H1 (cell line): ENCODE data around the gene DNAJC19. TPM values are rescaled to one million over a fixed set of nuclear protein-coding genes. Genes with fewer than 3 reads are reported as not detected.
"Not testable (repeated sequence)": the region's sequence is repeated elsewhere in the genome, so short reads cannot be mapped to it uniquely, and the experiment has no call there.

Experiments
- CTCF ChIA-PET: fragments of 300-600 bp; sonication (Branson Sonifier 250); formaldehyde crosslinking; loops from one replicate; lab custom pipeline; 2021; ENCODE audit not compliant: partially characterized antibody; lab: Charles Lee
- POLR2A ChIA-PET: fragments of 300-600 bp; sonication (Branson Sonifier 250); formaldehyde crosslinking; loops from one replicate; lab custom pipeline; 2021; ENCODE audit warnings: inconsistent platforms; ENCODE audit not compliant: partially characterized antibody; lab: Charles Lee
- DNase-seq, 2 experiments: peaks; one replicate each; pipeline versions ENCODE4 v3.0.0 to v3.0.0-alpha.2; 2010 to 2022; ENCODE audit warnings: low spot score in 2 of 2, low read depth in 1 of 2, mixed read lengths in 1 of 2
- FAIRE-seq: peaks from 2 replicates; lab custom pipeline; 2011; peaks lifted over from hg19 to GRCh38; lab: Jason Lieb, UNC
- H2AFZ ChIP-seq: 2 replicates; pipeline ENCODE4 v1.8.1; 2012; ENCODE audit warnings: low read length, inconsistent platforms
- H2AK5ac ChIP-seq: 2 replicates; pipeline ENCODE4 v1.6.1; 2013; ENCODE audit warnings: low read depth, low read length
- H2BK120ac ChIP-seq: replicated peaks from 2 replicates; pipeline ENCODE3; 2013; ENCODE audit warnings: low read depth, low read length, inconsistent platforms
- H2BK12ac ChIP-seq: 2 replicates; pipeline ENCODE4 v1.6.1; 2013; ENCODE audit warnings: low read depth, low read length
- H2BK15ac ChIP-seq: 2 replicates; pipeline ENCODE4 v1.6.1; 2013; ENCODE audit warnings: low read length
- H2BK20ac ChIP-seq: 2 replicates; pipeline ENCODE4 v1.6.1; 2013; ENCODE audit warnings: low read length
- H2BK5ac ChIP-seq: 2 replicates; pipeline ENCODE4 v1.6.1; 2013; ENCODE audit warnings: low read depth, low read length
- H3K14ac ChIP-seq: 2 replicates; pipeline ENCODE4 v1.6.1; 2013; ENCODE audit warnings: inconsistent platforms; ENCODE audit not compliant: insufficient read length
- H3K18ac ChIP-seq: 2 replicates; pipeline ENCODE4 v1.6.1; 2013; ENCODE audit warnings: low read length; ENCODE audit errors: extremely low read depth
- H3K23ac ChIP-seq: 2 replicates; pipeline ENCODE4 v1.6.1; 2013; ENCODE audit warnings: inconsistent platforms; ENCODE audit not compliant: insufficient read length
- H3K23me2 ChIP-seq: 2 replicates; pipeline ENCODE4 v1.6.1; 2013; ENCODE audit warnings: low read depth, low read length
- H3K27ac ChIP-seq: 2 replicates; pipeline ENCODE4 v1.6.1; 2011; ENCODE audit warnings: low read depth, low read length, inconsistent platforms
- H3K27me3 ChIP-seq, 4 experiments: replicated peaks in 1 of 4; 1 replicate in 1 of 4; 2 replicates in 3 of 4; pipeline versions ENCODE4 v1.6.1 to v1.8.1; 2011 to 2013; ENCODE audit warnings: low read length in 3 of 4, mild to moderate bottlenecking in 3 of 4, inconsistent platforms in 2 of 4, mixed read lengths in 2 of 4, moderate library complexity in 1 of 4; ENCODE audit not compliant: control insufficient read depth in 3 of 4, insufficient read depth in 3 of 4; ENCODE audit errors: extremely low read depth in 1 of 4
- H3K36me3 ChIP-seq, 4 experiments: 2 replicates each; pipeline versions ENCODE4 v1.6.1 to v1.8.1; 2011 to 2013; ENCODE audit warnings: mild to moderate bottlenecking in 4 of 4, low read length in 3 of 4, moderate library complexity in 2 of 4, control low read depth in 1 of 4, inconsistent platforms in 1 of 4; ENCODE audit not compliant: insufficient read depth in 4 of 4, control insufficient read depth in 2 of 4
- H3K4ac ChIP-seq: replicated peaks from 2 replicates; pipeline ENCODE3; 2013; ENCODE audit warnings: low read length, low read depth, mixed read lengths, inconsistent platforms; ENCODE audit not compliant: insufficient read length
- H3K4me1 ChIP-seq, 4 experiments: replicated peaks in 1 of 4; 1 replicate in 1 of 4; 2 replicates in 3 of 4; pipeline versions ENCODE4 v1.6.1 to v1.8.1; 2011 to 2013; ENCODE audit warnings: low read length in 3 of 4, inconsistent platforms in 2 of 4, mixed read lengths in 1 of 4; ENCODE audit not compliant: insufficient read depth in 4 of 4, control insufficient read depth in 3 of 4
- H3K4me2 ChIP-seq, 2 experiments: 2 replicates each; pipeline versions ENCODE4 v1.6.1 to v1.8.1; 2011 to 2013; ENCODE audit warnings: low read depth in 2 of 2, low read length in 2 of 2, control low read depth in 1 of 2, inconsistent platforms in 1 of 2, mild to moderate bottlenecking in 1 of 2; ENCODE audit not compliant: insufficient read depth in 1 of 2
- H3K4me3 ChIP-seq, 4 experiments: fragments of 200-600, 300-600 bp in 1 of 4; sonication (generic), shearing (Covaris generic), sonication (Bioruptor Twin) in 1 of 4; 2 replicates each; pipeline versions ENCODE4 v1.5.1 to v1.8.1; 2011 to 2016; ENCODE audit warnings: low read length in 4 of 4, low read depth in 3 of 4, control low read depth in 2 of 4, inconsistent platforms in 2 of 4, mild to moderate bottlenecking in 2 of 4, mixed read lengths in 1 of 4, moderate library complexity in 1 of 4; ENCODE audit not compliant: insufficient read depth in 2 of 4; ENCODE audit errors: extremely low read depth in 1 of 4
- H3K56ac ChIP-seq: replicated peaks from 2 replicates; pipeline ENCODE3; 2013; ENCODE audit warnings: low read depth, mild to moderate bottlenecking, mixed read lengths, low read length, inconsistent platforms; ENCODE audit not compliant: insufficient read length
- H3K79me1 ChIP-seq: 2 replicates; pipeline ENCODE4 v1.6.1; 2013; ENCODE audit warnings: low read depth, low read length, control low read depth
- H3K79me2 ChIP-seq, 2 experiments: 2 replicates each; pipeline versions ENCODE4 v1.6.1 to v1.8.1; 2012 to 2013; ENCODE audit warnings: low read length in 2 of 2, mild to moderate bottlenecking in 2 of 2, inconsistent platforms in 1 of 2; ENCODE audit not compliant: insufficient read depth in 2 of 2, control insufficient read depth in 1 of 2
- H3K9ac ChIP-seq, 4 experiments: replicated peaks in 1 of 4; 1 replicate in 1 of 4; 2 replicates in 3 of 4; pipeline versions ENCODE4 v1.6.1 to v1.8.1; 2011 to 2013; ENCODE audit warnings: low read depth in 3 of 4, low read length in 3 of 4, control low read depth in 2 of 4, mild to moderate bottlenecking in 2 of 4, moderate library complexity in 2 of 4, inconsistent platforms in 1 of 4; ENCODE audit errors: extremely low read depth in 1 of 4
- H3K9me3 ChIP-seq, 2 experiments: 2 replicates each; pipeline versions ENCODE4 v1.6.1 to v1.8.1; 2012 to 2013; ENCODE audit warnings: mild to moderate bottlenecking in 2 of 2, moderate library complexity in 2 of 2, control low read depth in 1 of 2, inconsistent platforms in 1 of 2, low read depth in 1 of 2, low read length in 1 of 2, mixed read lengths in 1 of 2; ENCODE audit not compliant: insufficient read depth in 2 of 2
- H4K20me1 ChIP-seq, 2 experiments: replicated peaks in 1 of 2; 2 replicates each; pipeline versions ENCODE3 to v1.8.1; 2011 to 2013; ENCODE audit warnings: inconsistent platforms in 2 of 2, low read length in 2 of 2, mild to moderate bottlenecking in 1 of 2; ENCODE audit not compliant: insufficient read depth in 2 of 2, control insufficient read depth in 1 of 2
- H4K5ac ChIP-seq: 2 replicates; pipeline ENCODE4 v1.6.1; 2013; ENCODE audit warnings: low read length, low read depth, mixed read lengths, inconsistent platforms; ENCODE audit not compliant: insufficient read length
- H4K8ac ChIP-seq: 2 replicates; pipeline ENCODE4 v1.8.0; 2013; ENCODE audit warnings: mild to moderate bottlenecking, moderate library complexity, low read length, inconsistent platforms; ENCODE audit not compliant: insufficient read depth; ENCODE audit errors: extremely low read depth
- H4K91ac ChIP-seq: replicated peaks from 2 replicates; pipeline ENCODE3; 2013; ENCODE audit warnings: low read length, mixed read lengths, inconsistent platforms; ENCODE audit not compliant: insufficient read length
- WGBS, 2 experiments: shearing (Covaris generic) in 1 of 2; methylation state at CpG; one replicate each; pipeline versions ENCODE4 v1.1.6 to v1.1.7; 2013 to 2015; ENCODE audit warnings: low lambda C conversion rate in 2 of 2, mixed read lengths in 2 of 2, inconsistent platforms in 1 of 2, low coverage in 1 of 2, missing lambda C conversion rate in 1 of 2; ENCODE audit not compliant: insufficient replicate concordance in 2 of 2, insufficient coverage in 1 of 2, insufficient read length in 1 of 2; ENCODE audit errors: extremely low coverage in 1 of 2, missing lambda C conversion rate in 1 of 2; 5-methylcytosine and 5-hydroxymethylcytosine counted together
- polyA plus RNA-seq, 7 experiments: library from polyadenylated mRNA; depleted of rRNA in 3 of 7; stranded (reverse) in 5 of 7; unstranded in 2 of 7; fragments of >200 nt in 5 of 7; fragments of 200-250 nt in 2 of 7; gene quantifications; 1 replicate in 5 of 7; 2 replicates in 1 of 7; 4 replicates in 1 of 7; pipeline versions ENCODE4 v1.2.1 to v1.2.3, GENCODE V29; 2011 to 2013; ENCODE audit warnings: missing spikeins in 2 of 7, mixed read lengths in 2 of 7
- total RNA-seq: library from RNA; stranded (reverse); fragmentation: NEBNext Ultra II Directional; extraction: Animal tissue kit (Norgen Biotek cat#: 25700); gene quantifications from 2 replicates; pipeline ENCODE4 v1.2.1, GENCODE V29; 2021

DNAJC19 gene
- total and polyA plus RNA-seq, 2 of the 8 experiments (the other 6 are each of a cell fraction or from before 2014, with no cell fraction given) = 62.4 to 90.9 TPM

GRCh38 chr3:181003469-181003868, 13.9 kb upstream of the DNAJC19 start:
- H4K8ac ChIP-seq, H2AK5ac ChIP-seq, H2BK5ac ChIP-seq, H3K79me1 ChIP-seq, H4K5ac ChIP-seq, H2BK15ac ChIP-seq, H3K4me1 ChIP-seq, H4K20me1 ChIP-seq, H3K14ac ChIP-seq, POLR2A ChIA-PET, H3K4ac ChIP-seq, H3K23me2 ChIP-seq, FAIRE-seq, H3K27ac ChIP-seq, H3K9me3 ChIP-seq, H2BK20ac ChIP-seq, H2AFZ ChIP-seq, H3K9ac ChIP-seq, H2BK120ac ChIP-seq, H3K23ac ChIP-seq, H3K4me3 ChIP-seq, DNase-seq, H3K4me2 ChIP-seq, H3K56ac ChIP-seq, H2BK12ac ChIP-seq, H3K79me2 ChIP-seq, H3K27me3 ChIP-seq, H3K18ac ChIP-seq, H3K36me3 ChIP-seq, H4K91ac ChIP-seq: not testable (repeated sequence)
- WGBS, 2 experiments = 89% methylated on average over 2 of the region's 2 CpGs; no CpG with 5 or more reads in 1 of the 2 experiments
- CTCF ChIA-PET = interaction anchor here (0.6 kb wide), 1 partner anchor 27 kb away, joined by 3 read pairs; no protein-coding TSS in a partner anchor

GRCh38 chr3:181002331-181002730, 12.8 kb upstream of the DNAJC19 start:
- H2AK5ac ChIP-seq, POLR2A ChIA-PET, H2BK15ac ChIP-seq, FAIRE-seq, DNase-seq, H3K36me3 ChIP-seq, H2BK12ac ChIP-seq, H4K91ac ChIP-seq, H3K4me3 ChIP-seq, H3K4ac ChIP-seq, H3K9me3 ChIP-seq, H3K4me2 ChIP-seq, H3K23me2 ChIP-seq, H4K20me1 ChIP-seq, H2BK120ac ChIP-seq, H3K79me2 ChIP-seq, H4K8ac ChIP-seq, H2BK5ac ChIP-seq, H4K5ac ChIP-seq, H3K4me1 ChIP-seq, H3K18ac ChIP-seq, H3K9ac ChIP-seq, CTCF ChIA-PET, H3K79me1 ChIP-seq, H2AFZ ChIP-seq, H3K27me3 ChIP-seq, H3K14ac ChIP-seq, H3K23ac ChIP-seq, H3K27ac ChIP-seq, H2BK20ac ChIP-seq, H3K56ac ChIP-seq: not testable (repeated sequence)
- 92% methylated on average over 4 of the region's 4 CpGs; no CpG with 5 or more reads in 1 of the 2 experiments for WGBS, 2 experiments
